Stimulated activated CD4-positive, alpha-beta T cell treated with anti-CD3 and anti-CD28 coated beads, Interleukin-1b, Interleukin-23, amount 100 ng/mL, for 1 hour (primary cell): ENCODE data around the gene LTBP4.
"Not testable (repeated sequence)": the region's sequence is repeated elsewhere in the genome, so short reads cannot be mapped to it uniquely, and the experiment has no call there.

Experiments used
- DNase-seq, 2 donors: peaks; one replicate each; pipeline ENCODE4 v3.0.0-alpha.2; 2020; ENCODE audit warnings: low read depth in 2 of 2

Gene LTBP4

DNA sequence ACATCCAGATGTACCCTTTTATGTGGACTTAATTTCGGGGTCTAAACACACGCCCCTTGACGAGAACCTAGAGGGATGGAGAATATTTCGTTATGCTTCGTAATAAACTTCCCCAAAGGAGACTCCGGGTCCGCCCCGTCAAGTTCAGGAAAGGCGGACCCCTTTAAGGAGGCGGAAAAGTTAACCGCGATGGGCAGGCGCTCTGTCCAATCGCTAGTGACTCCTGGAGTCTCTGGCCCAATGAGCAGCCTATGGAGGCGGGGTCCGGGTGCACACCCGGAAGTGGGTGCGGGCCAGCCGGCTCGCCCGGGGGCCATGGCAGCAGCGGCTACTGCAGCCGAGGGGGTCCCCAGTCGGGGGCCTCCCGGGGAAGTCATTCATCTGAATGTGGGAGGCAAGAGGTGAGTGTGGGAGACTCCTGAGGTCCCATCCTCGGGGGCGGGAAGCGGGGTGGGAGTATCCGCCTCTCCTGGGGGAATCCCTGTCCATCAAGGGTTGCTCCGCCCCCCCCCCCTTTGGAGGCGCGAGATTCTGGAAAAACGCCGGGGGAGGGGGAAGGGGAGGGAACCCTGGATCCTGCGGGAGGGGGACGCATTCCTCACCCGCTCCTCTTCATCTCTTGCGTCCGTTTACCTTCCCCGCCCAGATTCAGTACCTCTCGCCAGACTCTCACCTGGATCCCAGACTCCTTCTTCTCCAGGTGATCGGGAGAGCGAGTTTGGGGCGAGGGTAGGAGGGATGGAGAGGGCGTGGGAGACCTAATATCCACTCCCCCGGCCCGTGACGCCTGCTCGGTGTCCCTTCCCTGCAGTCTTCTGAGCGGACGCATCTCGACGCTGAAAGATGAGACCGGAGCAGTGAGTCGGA is 24.4 kb upstream of the LTBP4 start, which contains the start of gene SHKBP1:
TSS of gene SHKBP1 (plus strand) at position 289 of the 867 bp plus-strand sequence. CDS start at position 316, 27 bp downstream.
- peak; percentile 82 for DNase-seq

DNA sequence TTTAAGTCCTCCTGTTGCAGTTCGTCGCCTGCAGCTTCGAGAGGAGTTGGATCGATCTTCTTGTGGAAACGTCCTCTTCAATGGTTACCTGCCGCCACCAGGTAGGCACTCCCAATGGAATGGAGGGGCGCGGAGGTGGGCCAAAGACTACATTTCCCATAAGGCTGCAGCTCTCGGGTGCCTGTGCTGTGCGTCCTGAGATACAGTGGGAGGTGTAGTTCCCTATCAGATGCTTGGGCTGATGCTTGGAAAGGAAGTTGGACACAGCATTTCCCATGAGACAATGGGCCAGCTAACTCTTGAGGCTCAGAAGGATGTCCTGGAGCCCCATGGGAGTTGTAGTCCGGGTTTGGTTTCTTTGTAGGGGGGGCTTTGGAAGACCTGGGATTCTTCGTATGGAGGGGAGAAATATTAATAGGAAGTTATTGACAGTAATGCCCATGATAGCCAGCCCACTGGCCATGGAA is 22.7 kb upstream of the LTBP4 start:
- no peak for DNase-seq

DNA sequence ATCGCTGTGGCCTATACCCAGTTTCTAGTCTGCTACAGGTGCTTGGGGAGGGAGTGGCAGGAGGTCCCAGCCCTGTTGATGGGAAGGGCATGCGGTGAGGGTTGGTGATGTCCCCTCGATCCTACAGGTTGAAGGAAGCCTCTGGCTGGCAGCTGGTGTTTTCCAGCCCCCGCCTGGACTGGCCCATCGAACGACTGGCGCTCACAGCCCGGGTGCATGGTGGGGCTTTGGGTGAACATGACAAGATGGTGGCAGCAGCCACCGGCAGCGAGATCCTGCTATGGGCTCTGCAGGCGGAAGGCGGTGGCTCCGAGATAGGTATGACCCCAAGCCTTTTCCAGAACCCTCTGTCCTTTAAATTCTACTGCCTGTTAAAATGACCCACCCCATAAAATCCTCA is 20.6 kb upstream of the LTBP4 start:
- no peak for DNase-seq

DNA sequence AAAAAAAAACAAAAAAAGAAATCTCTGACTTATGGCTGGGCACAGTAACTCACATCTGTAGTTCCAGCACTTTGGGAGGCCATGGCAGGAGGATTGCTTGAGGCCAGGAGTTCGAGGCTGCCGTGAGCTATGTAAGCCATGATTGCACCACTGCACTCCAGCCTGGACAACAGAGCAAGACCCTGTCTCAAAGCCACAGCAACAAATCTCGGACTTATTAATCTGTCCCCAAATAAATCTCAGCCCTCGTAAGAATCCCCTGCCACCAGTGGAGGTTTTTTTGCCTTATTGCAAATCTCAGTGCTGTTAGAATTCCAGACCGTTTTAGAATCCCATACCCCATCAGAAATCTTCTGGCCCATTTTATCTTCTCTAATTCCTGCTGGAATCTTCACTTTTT is 19.6 kb upstream of the LTBP4 start:
- DNase-seq: no peak

DNA sequence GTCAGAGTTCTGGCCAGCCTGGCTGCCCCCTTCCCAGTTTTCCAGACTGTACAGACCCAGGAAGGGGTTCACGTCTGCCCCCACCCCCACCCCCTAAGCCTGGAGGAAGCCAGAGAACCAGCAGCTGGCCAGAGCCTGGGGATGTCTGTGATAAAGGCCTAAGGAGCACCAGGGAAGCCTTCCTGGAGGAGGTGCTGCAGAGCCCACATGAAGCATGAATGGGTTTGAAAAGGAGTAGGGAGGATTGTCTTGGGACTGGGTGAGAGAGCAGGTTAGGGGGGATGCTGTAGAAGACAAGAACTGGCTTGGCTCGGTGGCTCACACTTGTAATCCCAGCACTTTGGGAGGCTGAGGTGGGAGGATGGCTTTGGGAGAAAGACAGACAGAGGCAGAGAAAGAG is 18.7 kb upstream of the LTBP4 start:
- no peak for DNase-seq

DNA sequence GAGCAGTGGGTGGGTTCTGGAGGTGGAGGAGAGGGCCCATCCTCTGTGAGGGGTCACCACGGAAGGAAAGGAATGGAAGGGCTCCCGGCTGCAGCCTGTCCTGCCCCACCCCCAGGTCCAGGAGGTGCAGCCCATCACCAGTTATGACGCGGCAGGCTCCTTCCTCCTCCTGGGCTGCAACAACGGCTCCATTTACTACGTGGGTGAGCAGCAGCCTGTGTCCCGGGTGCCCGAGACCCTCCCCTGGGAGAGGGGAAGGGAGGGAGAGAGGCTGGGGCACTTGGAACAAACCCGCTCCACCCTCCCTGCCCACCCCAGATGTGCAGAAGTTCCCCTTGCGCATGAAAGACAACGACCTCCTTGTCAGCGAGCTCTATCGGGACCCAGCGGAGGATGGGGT is 17.9 kb upstream of the LTBP4 start:
- no peak for DNase-seq

DNA sequence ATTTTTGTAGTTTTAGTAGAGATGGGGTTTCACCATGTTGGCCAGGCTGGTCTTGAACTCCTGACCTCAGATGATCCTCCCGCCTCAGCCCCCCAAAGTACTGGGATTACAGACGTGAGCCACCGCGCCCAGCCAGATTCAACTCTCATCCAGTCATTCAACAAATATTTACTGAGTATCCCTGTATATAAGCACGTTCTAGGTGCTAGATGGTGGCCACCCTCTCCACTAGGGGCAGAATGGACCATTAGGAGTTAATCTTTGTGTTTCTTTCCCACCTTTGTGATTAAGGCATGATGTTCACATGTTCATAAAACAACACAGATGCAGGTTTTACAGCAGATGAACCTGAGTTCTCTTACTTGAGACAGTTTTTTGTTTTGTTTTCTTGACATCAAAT is 17.2 kb upstream of the LTBP4 start:
- DNase-seq: no peak

DNA sequence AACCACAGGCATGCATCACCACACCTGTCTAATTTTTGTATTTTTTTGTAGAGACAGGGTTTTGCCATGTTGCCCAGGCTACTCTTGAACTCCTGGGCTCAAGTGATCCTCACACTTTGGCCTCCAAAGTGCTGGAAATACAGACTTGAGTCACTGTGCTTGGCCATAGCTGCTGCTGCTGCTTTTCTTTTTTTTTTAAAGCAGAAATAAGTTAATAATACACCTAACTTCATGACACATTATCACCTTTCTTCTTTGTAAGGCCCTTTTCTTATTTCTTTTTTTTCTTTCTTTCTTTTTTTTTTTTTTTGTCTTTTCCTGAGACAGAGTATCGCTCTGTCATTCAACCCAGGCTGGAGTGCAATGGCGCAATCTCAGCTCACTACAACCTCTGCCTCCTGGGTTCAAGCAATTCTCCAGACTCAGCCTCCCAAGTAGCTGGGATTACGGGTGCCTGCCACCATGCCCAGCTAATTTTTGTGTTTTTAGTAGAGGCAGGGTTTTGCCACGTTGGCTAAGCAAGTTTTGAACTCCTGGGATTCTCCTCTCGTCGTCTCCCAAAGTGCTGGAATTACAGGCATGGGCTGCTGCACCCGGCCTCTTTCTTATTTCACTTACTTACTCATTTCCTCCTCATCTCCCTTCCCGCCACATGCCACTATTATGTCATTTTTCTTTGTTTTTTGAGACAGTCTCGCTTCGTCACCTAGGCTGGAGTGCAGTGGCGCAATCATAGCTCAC is 15.8 kb upstream of the LTBP4 start:
- no peak for DNase-seq

DNA sequence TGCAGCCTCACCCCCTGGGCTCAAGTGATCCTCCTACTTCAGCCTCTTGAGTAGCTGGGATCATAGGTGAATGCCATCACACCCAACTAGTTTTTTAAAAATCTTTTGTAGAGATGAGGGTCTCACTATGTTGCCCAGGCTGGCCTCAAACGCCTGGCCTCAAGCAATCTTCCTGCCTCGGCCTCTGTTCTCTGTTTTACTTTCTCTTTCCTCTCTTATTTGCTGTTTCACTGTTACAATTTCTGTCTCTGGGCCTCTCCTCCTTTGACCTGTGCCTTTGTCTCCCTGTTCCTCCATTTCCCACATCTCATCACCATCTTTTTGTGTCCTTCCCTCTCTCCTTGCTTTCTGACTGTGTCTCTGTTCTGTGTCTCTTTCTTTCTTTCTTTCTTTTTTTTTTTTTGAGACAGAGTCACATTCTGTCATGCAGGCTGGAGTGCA is 15.2 kb upstream of the LTBP4 start:
- DNase-seq: no peak

DNA sequence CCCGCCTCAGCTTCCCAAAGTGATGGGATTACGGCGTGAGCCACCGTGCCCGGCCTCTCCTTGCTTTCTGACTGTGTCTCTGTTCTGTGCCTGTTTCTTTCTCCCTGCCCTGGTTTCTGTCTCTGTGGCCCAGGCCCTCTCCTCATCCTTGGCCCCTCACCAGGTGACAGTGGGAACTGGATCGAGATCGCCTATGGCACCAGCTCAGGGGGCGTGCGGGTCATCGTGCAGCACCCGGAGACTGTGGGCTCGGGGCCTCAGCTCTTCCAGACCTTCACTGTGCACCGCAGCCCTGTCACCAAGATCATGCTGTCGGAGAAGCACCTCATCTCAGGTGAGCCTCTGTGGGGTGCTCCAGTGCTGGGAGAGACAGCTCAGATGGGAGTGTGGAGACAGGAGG is 14.6 kb upstream of the LTBP4 start:
- DNase-seq: no peak

DNA sequence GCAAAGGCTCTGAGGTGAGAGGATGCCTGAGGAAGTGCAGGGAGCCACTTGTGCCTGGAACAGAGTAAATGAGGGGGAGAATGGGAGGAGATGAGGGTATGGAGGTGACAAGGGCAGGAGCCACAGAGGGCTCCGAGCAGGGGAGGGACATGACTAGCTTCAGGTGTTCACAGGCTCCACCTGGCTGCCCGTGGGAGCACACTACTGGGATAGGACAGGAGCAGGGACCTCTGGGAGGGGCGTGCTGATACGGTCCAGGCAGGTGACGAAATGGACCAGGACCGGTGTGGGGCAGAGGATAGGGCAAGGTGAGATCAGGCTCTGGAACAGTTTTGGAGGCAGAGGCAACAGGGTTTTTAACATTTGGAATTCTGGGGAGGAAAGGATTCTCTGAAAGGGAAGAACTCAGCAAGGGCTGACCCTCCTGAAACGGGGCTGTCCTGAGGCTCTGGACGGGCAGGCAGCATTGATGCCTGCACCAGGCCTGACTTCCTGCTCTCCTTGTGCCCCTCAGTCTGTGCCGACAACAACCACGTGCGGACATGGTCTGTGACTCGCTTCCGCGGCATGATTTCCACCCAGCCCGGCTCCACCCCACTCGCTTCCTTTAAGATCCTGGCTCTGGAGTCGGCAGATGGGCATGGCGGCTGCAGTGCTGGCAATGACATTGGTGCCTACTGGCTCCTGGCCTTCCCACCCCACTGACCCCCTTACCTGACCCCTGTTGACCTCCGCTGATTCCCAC is 12.9 kb upstream of the LTBP4 start:
- DNase-seq: no peak

DNA sequence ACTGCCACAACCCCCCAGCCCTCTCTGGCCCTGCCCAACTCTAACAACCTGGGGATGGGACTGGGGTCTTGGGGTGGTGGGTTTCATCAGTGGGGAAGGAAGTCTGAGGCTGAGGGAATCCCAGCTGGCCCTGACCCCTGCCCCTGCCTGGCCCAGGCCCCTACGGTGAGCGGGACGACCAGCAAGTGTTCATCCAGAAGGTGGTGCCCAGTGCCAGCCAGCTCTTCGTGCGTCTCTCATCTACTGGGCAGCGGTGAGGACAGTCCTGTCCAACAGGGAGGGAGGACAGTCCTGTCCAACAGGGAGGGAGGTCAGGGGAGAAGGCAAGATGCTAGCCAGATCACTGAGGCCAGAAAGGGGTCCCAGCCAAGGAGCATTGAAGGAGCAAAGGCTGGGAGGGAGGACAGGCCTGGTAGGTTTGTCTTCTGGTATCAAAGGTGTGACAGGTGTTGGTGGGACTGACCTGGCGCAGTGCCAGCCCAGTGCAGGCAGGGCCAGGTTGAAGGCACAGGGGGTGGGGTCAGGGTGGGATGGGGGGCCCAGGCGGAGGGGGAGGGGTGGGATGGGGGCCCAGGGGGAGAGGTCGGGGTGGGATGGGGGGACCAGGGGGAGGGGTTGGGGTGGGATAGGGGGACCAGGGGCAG is 12.1 kb upstream of the LTBP4 start:
- no peak for DNase-seq

DNA sequence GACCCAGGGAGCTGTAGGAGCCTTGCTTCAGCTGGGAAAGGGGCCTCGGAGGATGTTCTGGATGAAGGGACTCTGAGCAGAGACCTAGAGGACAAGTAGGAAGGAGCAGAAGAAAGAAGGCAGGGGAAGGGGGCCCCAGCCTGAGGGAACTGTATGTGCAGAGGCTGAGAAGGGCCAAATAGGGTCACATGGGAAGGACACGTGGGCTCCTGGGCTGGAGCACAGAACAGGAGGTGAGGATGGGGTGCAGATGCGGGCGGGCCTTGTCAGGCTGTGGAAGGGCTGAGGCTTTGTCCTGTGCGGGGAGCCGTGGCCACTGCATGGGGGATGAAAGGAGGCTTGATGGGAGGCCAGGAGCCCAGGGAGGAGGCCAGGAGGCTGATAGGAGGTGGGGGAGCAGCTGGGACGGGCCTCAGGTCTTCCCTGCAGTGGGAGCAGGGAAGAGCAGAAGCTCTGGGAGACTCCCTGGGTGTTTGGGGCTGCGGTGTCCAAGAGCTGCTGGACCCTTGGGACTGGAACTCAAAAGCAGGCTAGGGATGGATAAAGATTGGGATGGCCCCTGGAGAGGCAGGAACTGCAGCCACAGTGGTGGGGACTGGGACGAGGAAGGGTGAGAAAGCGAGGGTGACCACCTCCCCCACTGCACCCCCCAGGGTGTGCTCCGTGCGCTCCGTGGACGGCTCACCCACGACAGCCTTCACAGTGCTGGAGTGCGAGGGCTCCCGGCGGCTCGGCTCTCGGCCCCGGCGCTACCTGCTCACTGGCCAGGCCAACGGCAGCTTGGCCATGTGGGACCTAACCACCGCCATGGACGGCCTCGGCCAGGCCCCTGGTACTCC is 11.4 kb upstream of the LTBP4 start:
- DNase-seq: no peak

DNA sequence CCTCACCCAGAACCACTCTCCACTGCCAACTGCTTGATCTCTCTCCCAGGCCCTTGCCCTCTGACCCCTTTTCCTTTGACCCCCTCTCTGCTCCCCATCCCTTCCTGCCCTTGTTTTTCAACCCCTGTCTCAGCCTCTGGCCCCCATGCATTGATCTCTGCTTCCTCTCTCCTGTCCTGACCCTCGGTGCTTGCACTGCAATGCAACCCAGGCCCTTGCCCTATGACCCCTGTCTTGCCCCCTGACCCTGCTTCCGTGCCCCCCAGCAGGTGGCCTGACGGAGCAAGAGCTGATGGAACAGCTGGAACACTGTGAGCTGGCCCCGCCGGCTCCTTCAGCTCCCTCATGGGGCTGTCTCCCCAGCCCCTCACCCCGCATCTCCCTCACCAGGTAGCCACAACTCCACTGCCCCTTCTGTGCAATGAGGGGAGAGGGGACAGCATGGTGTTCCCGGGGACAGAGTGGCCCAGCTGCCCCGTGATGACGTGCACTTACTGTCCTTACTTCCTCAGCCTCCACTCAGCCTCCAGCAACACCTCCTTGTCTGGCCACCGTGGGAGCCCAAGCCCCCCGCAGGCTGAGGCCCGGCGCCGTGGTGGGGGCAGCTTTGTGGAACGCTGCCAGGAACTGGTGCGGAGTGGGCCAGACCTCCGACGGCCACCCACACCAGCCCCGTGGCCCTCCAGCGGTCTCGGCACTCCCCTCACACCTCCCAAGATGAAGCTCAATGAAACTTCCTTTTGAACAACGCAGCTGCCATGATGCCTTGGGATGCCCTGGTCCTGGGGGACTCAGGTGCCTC is 10.5 kb upstream of the LTBP4 start:
- no peak for DNase-seq

DNA sequence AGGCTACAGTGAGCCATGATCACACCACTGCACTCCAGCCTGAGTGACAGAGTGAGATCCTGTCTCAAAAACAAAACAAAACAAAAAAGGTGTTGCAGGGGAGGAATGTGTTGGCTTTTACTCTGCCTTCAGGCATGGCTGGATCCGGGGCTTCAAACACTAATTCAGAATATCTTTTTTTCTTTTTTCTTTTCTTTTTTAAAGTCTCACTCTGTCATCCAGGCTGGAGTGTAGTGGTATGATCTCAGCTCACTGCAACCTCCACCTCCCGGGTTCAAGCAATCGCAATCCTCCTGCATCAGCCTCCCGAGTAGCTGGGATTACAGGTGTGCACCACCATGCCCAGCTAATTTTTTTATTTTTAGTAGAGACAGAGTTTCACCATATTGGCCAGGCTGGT is 9.4 kb upstream of the LTBP4 start:
- DNase-seq: not testable (repeated sequence)

DNA sequence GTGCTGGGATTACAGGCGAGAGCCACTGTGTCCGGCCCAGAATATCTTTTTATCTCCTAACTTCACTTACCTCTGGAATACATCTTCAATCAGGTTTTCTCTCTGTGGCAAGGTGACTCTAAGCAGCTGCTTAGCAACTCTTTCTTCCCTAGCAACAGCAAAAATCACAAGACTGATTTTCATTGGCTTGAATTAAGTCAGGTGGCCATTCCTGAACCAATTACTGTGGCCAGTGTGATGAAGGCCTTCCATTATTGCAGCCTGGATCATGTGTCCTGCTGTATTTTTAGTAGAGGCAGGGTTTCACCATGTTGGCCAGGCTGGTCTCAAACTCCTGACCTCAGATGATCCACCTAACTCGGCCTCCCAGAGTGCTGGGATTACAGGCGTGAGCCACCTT is 9.0 kb upstream of the LTBP4 start:
- DNase-seq: no peak

DNA sequence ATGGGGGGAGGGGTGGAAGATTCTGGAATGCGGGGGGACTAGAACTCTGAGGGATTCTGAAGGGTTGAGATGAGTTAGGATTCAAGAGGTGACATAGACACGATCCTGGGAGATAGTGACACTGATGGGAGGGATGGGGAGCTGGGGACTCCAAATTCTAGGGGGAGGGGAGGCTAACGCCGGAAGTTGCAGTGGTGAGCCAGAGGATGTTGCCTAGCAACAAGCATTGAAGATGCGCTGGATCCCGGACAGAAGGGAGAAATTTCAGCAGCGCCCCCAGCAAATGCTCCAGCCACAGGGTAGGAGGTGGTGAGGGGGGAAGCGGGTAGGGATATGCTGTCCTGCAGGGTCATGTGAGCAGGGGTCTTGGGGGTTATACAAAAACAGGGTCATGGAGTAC is 6.9 kb upstream of the LTBP4 start:
- no peak for DNase-seq

DNA sequence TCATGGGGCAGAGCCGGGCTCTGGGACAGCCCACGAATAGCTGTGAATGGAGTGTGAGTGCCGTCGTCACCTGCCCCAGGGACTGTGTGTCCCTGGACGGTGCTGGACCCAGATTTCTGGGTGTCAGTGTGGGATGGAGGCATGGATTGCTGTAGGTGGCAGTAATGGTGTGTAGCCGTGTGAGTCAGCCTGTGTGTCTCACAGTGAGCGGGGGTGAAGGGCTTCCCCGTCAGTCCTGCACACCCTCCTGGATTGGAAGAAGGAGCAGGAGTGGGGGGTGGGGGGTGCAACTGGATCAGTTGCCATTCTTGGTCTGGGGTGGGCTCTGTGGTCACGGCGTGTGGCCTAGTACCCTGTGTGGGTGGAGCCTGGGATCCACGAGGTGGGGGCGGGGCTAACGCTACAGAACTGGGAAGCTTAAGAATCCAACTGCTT is 6.5 kb upstream of the LTBP4 start:
- no peak for DNase-seq

DNA sequence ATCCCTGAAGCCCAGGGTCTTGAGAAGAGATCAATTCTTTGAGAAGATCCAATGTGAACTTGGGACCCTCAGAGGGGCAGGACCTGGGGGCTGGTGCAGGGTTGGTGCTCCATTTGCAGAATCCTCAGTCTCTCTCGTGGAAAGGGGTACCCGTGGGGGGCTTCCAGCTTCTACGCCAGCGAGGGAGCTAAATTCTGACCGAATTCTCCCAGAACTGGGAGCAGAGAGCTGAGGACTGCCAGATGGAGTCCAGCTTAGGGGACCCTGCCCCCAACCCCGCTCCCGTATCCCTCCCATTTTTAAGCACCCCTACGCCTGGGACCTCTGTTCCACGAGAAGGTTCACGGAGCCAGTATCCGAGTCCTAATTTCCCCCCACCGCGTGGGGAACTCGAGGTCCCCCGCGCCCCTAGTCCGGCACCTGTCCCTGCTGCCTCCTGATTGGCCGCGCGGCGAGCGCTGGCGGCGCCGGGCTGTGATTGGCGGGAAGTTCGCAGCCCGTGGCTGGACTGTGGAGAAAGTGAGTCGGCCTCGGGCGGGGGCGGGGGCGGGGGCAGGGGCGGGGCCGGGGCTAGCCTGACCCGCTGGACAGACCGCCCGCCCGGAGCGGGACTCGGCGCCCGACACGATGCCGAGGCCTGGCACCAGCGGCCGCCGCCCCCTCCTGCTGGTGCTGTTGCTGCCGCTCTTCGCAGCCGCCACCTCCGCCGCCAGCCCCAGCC is 4.4 kb upstream of the LTBP4 start:
- no peak for DNase-seq
